Gastrocnemius medialis (tissue), 4 donors: ENCODE results near the gene RHOC.

Experiments used
- POLR2A ChIP-seq, 2 donors: fragments of 450-650 bp; IDR thresholded peaks; one replicate each; pipeline ENCODE4 v1.6.1; 2017; ENCODE audit warnings: antibody characterized with exemption in 2 of 2, mild to moderate bottlenecking in 2 of 2, moderate library complexity in 2 of 2
- TF ChIP-seq, protein P1 (sequence below), 5 experiments: fragments of 450-650 bp in 3 of 5; fragments of 200-600 bp in 2 of 5; sonication (generic) in 2 of 5; IDR thresholded peaks in 4 of 5; conservative IDR thresholded peaks in 1 of 5; 1 replicate in 4 of 5; 2 replicates in 1 of 5; pipeline ENCODE4 v1.5.1; 2016 to 2019; ENCODE audit warnings: antibody characterized with exemption in 5 of 5, mild to moderate bottlenecking in 3 of 5, moderate library complexity in 3 of 5

DNA sequence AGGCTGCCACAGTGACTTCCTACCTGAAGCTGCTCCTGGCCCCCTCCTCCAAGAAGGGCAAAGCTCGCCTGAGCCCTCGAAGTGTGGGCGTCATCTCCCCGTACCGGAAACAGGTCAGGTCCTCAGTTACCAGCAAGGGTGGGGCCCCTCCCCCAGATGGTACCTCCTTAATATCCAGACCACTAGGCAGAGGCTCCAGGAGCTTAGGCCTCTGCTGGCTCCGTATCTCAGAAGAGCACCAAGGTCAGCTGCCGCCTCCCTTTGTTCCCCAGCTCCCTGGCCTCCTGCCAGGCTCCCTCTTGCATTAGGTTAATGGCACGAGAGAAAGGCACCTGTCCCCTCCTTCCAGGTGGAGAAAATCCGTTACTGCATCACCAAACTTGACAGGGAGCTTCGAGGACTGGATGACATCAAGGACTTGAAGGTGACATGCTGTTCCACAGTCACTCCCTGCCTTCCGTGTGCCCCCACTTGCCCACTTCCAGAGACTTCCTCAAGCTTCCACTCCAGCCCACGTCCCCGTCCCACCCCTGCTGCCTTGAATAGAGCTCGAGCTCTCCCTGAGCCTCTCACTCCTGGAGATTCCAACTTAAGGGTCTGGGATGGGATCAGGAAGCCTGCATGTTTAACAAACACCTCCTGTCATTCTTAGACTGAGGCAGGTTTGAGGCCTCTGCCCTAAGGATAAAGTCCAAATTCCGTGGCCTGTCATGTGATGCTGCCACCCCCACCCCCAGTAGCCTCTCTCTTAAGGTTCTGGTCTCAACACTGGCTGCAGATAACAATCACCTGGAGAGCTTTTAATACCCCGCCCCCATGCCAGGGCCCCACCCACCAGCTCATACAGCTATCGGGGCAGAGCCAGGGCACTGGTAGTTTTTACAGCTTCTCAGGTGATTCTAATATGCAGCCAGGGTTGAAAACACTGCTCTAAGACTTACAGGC lies 8.3 kb downstream of the RHOC start:
- TF ChIP-seq, protein P1, sequence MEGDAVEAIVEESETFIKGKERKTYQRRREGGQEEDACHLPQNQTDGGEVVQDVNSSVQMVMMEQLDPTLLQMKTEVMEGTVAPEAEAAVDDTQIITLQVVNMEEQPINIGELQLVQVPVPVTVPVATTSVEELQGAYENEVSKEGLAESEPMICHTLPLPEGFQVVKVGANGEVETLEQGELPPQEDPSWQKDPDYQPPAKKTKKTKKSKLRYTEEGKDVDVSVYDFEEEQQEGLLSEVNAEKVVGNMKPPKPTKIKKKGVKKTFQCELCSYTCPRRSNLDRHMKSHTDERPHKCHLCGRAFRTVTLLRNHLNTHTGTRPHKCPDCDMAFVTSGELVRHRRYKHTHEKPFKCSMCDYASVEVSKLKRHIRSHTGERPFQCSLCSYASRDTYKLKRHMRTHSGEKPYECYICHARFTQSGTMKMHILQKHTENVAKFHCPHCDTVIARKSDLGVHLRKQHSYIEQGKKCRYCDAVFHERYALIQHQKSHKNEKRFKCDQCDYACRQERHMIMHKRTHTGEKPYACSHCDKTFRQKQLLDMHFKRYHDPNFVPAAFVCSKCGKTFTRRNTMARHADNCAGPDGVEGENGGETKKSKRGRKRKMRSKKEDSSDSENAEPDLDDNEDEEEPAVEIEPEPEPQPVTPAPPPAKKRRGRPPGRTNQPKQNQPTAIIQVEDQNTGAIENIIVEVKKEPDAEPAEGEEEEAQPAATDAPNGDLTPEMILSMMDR (IDR thresholded peaks at IDR 0.05 in 4 of 5, conservative IDR thresholded peaks at IDR 0.05 in 1 of 5) = no peak
- no peak for TF ChIP-seq POLR2A (IDR thresholded peaks at IDR 0.05)
